OCI-LY3 (cell line): ENCODE measurements around the gene MGAT4B.

Experiments
- H2AFZ ChIP-seq: fragments of 200-600, 300-600 bp; shearing (Covaris generic); 2 replicates; pipeline ENCODE4 v1.6.0; 2014; ENCODE audit warnings: antibody characterized with exemption, low read depth, low read length
- H3K27ac ChIP-seq: fragments of 200-600, 300-600 bp; sonication (generic); 2 replicates; pipeline ENCODE4 v1.5.1; 2014; ENCODE audit warnings: mild to moderate bottlenecking, low read length, moderate library complexity, mixed read lengths
- H3K27me3 ChIP-seq: fragments of 200-600, 300-600 bp; sonication (generic); 2 replicates; pipeline ENCODE4 v1.6.1; 2014; ENCODE audit warnings: low read depth, low read length, mixed read lengths
- H3K36me3 ChIP-seq: fragments of 200-600, 300-600 bp; sonication (generic); replicated peaks from 2 replicates; pipeline ENCODE3; 2014; ENCODE audit warnings: low read depth, low read length, mixed read lengths
- H3K4me1 ChIP-seq: fragments of 300-600, 200-600 bp; sonication (generic); 2 replicates; pipeline ENCODE4 v1.6.1; 2014; ENCODE audit warnings: low read length, mixed read lengths
- H3K4me2 ChIP-seq: fragments of 200-600, 300-600 bp; sonication (generic); 2 replicates; pipeline ENCODE4 v1.6.1; 2014; ENCODE audit warnings: low read length, mixed read lengths
- H3K4me3 ChIP-seq: fragments of 300-600, 200-600 bp; sonication (generic); 2 replicates; pipeline ENCODE4 v1.5.1; 2014; ENCODE audit warnings: antibody characterized with exemption, mild to moderate bottlenecking, low read length, moderate library complexity
- H3K79me2 ChIP-seq: fragments of 300-600, 200-600 bp; shearing (Covaris generic); 2 replicates; pipeline ENCODE4 v1.6.1; 2014; ENCODE audit warnings: mild to moderate bottlenecking, low read length, mixed read lengths
- H3K9ac ChIP-seq: fragments of 300-600, 200-600 bp; shearing (Covaris generic); 2 replicates; pipeline ENCODE4 v1.6.0; 2014; ENCODE audit warnings: mild to moderate bottlenecking, low read length, moderate library complexity
- H3K9me3 ChIP-seq: fragments of 200-600, 300-600 bp; shearing (Covaris generic); 2 replicates; pipeline ENCODE4 v1.6.1; 2014; ENCODE audit warnings: low read length, mixed read lengths; ENCODE audit not compliant: insufficient read depth
- H4K20me1 ChIP-seq: fragments of 200-600, 300-600 bp; sonication (generic); 2 replicates; pipeline ENCODE4 v1.6.1; 2016; ENCODE audit warnings: low read length, mixed read lengths; ENCODE audit not compliant: insufficient read depth
- EZH2phosphoT487 ChIP-seq: fragments of 200-600 bp; shearing (Covaris generic); IDR thresholded peaks from 2 replicates; pipeline ENCODE4 v1.6.1; 2018; ENCODE audit warnings: antibody characterized with exemption, mixed run types, low read depth
- TF ChIP-seq, protein P1 (sequence below): fragments of 200-600, 300-600 bp; sonication (generic); IDR thresholded peaks from 2 replicates; pipeline ENCODE4 v1.5.1; 2014; ENCODE audit warnings: antibody characterized with exemption, low read length, low read depth

Gene MGAT4B

DNA sequence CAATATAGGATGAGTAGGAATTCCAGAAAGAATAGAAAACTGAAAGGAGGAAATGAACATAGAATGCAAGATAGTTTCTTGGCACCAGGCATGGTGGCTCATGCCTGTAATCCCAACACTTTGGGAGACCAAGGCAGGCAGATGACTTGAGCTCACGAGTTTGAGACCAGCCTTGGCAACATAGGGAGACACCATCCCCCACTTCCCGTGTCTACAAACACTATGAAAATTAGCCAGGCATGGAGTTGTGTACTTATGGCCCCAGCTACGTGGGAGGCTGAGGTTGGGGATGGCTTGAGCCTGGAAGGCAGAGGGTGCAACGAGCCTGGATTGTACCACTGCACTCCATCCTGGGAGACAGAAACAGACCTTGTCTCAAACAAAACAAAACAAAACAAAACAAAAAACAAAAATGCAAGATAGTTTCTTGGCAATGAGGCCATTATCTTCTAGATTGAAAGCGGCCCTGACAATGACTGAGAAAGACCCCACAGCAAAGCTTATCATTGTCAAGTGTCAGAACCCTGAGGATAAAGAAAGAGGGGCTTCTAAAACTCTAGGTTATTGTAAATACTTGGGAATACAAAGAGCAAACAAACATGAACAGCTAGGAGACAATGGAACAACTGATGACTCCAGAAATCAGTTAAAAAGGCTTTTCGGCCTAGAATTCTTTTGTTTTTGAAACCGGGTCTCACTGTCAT lies 23.2 kb upstream of the MGAT4B start:
- Histone ChIP-seq H3K4me3 (no peak overlapping the region), H3K36me3 (peaks cover 74% of the 10 kb centered on the region), H3K9me3 (no peaks in the 10 kb centered on the region), H3K9ac (no peak overlapping the region), H3K4me1 (no peaks in the 10 kb centered on the region), H3K27ac (no peak overlapping the region), H3K79me2 (peaks cover 36% of the 10 kb centered on the region), H3K27me3 (no peaks in the 10 kb centered on the region), H3K4me2 (no peak overlapping the region), H4K20me1 (peaks cover 27% of the 10 kb centered on the region), H2AFZ (no peak overlapping the region)
- TF ChIP-seq, protein P1, sequence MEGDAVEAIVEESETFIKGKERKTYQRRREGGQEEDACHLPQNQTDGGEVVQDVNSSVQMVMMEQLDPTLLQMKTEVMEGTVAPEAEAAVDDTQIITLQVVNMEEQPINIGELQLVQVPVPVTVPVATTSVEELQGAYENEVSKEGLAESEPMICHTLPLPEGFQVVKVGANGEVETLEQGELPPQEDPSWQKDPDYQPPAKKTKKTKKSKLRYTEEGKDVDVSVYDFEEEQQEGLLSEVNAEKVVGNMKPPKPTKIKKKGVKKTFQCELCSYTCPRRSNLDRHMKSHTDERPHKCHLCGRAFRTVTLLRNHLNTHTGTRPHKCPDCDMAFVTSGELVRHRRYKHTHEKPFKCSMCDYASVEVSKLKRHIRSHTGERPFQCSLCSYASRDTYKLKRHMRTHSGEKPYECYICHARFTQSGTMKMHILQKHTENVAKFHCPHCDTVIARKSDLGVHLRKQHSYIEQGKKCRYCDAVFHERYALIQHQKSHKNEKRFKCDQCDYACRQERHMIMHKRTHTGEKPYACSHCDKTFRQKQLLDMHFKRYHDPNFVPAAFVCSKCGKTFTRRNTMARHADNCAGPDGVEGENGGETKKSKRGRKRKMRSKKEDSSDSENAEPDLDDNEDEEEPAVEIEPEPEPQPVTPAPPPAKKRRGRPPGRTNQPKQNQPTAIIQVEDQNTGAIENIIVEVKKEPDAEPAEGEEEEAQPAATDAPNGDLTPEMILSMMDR: no peak
- TF ChIP-seq EZH2phosphoT487: no peak

DNA sequence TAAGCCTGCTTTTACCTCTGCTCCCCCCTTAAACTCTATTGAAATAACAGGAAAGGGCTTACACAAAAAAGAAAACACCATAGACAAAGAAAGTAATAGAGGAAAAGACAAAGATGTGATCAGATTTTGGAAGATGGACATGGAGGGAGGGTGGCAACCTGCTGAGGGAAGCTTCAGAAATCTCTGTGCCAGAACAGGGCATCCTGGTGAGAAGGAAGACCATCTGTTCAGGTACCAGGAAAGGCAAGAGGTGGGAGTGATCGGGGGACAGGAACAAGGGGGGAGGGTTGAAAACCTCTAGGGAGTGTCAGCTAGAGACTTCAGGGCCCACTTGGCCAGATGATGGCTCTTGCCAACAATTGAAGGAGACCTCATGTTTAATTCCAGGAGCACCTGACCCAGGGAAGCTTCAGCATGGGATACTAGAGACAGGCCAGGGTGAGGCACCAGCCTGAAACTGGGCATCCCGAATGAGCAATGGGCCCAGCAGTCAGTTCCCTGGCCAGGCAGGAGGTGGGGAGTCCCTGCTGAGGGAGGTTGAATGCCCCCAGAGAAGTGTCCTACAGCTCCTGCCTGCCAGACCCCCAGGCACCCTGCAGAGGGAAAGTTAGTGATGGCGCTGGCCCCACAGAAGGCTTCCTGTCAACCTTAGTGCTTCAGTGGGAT lies 22.2 kb upstream of the MGAT4B start:
- Histone ChIP-seq H3K27ac (no peak overlapping the region), H2AFZ (no peak overlapping the region), H3K36me3 (peaks cover 81% of the 10 kb centered on the region), H3K4me1 (no peaks in the 10 kb centered on the region), H3K4me2 (no peak overlapping the region), H3K9ac (no peak overlapping the region), H3K27me3 (no peaks in the 10 kb centered on the region), H3K9me3 (no peaks in the 10 kb centered on the region), H4K20me1 (peaks cover 37% of the 10 kb centered on the region), H3K79me2 (peaks cover 46% of the 10 kb centered on the region), H3K4me3 (no peak overlapping the region)
- no peak for TF ChIP-seq EZH2phosphoT487
- TF ChIP-seq, protein P1: no peak

DNA sequence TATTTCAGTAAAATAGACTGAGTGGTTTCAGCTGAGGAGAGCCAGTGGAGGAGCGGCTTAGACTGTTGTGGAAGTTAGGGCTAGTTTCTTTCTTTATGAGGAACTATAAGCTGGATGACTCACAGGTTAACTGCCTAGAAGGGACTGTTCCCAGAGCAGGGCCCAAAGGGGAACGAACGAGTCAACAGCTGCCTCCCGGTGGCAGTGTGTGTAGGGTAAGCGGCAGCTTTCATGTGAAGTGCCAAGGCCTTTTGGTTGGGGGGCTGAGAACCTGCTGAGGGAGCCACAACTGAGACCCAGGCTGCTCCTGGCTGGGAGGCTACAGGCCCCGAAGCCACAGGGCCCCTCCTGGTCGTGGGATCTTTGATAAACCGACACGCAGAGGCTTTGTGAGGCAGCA lies 21.0 kb upstream of the MGAT4B start:
- Histone ChIP-seq H3K9me3 (no peaks in the 10 kb centered on the region), H3K9ac (no peak overlapping the region), H3K79me2 (peaks cover 54% of the 10 kb centered on the region), H3K27ac (no peak overlapping the region), H3K4me3 (no peak overlapping the region), H3K27me3 (no peaks in the 10 kb centered on the region), H2AFZ (no peak overlapping the region), H3K4me2 (no peak overlapping the region), H3K4me1 (no peaks in the 10 kb centered on the region), H4K20me1 (peaks cover 47% of the 10 kb centered on the region), H3K36me3 (peaks cover 80% of the 10 kb centered on the region)
- TF ChIP-seq, protein P1: no peak
- TF ChIP-seq EZH2phosphoT487: no peak

DNA sequence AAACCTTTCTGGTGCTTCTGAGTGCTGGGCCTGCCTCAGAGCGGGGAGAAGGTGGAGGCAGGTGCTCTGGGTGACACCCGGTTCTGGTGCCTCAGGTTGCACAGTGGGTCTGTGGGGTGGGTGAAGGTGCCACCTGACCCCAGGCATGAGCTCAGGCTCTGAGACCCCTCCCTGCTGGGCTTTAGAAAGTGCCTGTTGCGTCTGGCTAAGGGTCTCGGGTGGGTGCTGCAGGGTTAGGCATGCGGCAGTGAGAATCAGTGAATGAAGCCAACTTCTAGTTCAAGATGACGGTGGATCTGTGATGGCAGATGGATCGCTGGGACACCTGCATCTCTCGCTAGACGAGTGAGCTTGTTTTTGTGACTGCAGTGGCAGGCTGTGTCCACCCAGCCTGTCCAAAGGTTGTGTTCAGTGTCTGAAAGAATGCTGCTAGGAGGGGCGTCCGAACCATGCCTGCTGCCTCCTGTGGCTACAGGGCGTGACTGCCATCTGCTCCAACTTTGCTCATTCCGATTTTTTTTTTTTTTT lies 19.1 kb upstream of the MGAT4B start:
- H3K9ac ChIP-seq: no peak overlapping the region
- no peaks in the 10 kb centered on the region for H3K27me3 ChIP-seq
- TF ChIP-seq, protein P1: no peak
- TF ChIP-seq EZH2phosphoT487: no peak
- peaks cover 76% of the 10 kb centered on the region for H3K36me3 ChIP-seq
- peaks cover 57% of the 10 kb centered on the region for H4K20me1 ChIP-seq
- H3K9me3 ChIP-seq: no peaks in the 10 kb centered on the region
- H2AFZ ChIP-seq: no peak overlapping the region
- peaks cover 9% of the 10 kb centered on the region for H3K4me1 ChIP-seq
- no peak overlapping the region for H3K4me2 ChIP-seq
- H3K79me2 ChIP-seq: peaks cover 67% of the 10 kb centered on the region
- H3K27ac ChIP-seq: no peak overlapping the region
- H3K4me3 ChIP-seq: no peak overlapping the region
